ENCODE measurements around the gene ZNF275. TPM values are rescaled to one million over a fixed set of nuclear protein-coding genes. Genes with fewer than 3 reads are reported as not detected.

The ZNF275 gene
- total RNA-seq, 4 donors from 2014 or later: 11.8 to 15.9 (median 12.6) TPM

DNA sequence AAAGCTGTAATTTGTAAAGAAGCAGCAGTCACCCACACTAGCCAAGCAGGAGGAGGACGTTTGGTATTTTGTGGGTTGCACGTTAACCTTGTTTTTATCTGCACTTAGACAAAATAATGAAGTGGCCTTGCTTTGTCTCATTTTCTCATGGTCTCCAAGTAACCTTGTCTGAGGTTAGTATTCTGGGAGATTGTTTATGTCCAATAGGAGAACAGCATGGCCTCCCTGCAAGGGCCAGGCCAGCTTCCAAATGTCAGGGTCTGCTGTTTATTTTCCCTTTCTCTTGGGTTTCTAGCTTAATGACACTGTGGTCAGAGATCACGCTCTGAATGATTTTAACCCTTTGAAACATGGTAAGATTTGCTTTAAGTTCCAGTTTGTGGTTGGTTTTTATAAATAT, 37.3 kb downstream of the ZNF275 start:
- DNase-seq (ENCODE audit: low spot score in 2 of 2): no peak
- Histone ChIP-seq H3K4me3 (no peak overlapping the region), H3K4me1 (no peaks in the 10 kb centered on the region), H3K27me3 (no peaks in the 10 kb centered on the region), H3K9me3 (no peaks in the 10 kb centered on the region), H3K27ac (no peak overlapping the region), H3K36me3 (no peaks in the 10 kb centered on the region)
- WGBS, 2 donors: 10 to 46% methylated on average over 3 of the region's 3 CpGs
- TF ChIP-seq, protein P1, sequence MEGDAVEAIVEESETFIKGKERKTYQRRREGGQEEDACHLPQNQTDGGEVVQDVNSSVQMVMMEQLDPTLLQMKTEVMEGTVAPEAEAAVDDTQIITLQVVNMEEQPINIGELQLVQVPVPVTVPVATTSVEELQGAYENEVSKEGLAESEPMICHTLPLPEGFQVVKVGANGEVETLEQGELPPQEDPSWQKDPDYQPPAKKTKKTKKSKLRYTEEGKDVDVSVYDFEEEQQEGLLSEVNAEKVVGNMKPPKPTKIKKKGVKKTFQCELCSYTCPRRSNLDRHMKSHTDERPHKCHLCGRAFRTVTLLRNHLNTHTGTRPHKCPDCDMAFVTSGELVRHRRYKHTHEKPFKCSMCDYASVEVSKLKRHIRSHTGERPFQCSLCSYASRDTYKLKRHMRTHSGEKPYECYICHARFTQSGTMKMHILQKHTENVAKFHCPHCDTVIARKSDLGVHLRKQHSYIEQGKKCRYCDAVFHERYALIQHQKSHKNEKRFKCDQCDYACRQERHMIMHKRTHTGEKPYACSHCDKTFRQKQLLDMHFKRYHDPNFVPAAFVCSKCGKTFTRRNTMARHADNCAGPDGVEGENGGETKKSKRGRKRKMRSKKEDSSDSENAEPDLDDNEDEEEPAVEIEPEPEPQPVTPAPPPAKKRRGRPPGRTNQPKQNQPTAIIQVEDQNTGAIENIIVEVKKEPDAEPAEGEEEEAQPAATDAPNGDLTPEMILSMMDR (IDR thresholded peaks at IDR 0.05): no peak
- TF ChIP-seq EP300 (IDR thresholded peaks at IDR 0.05): no peak
- no peak for TF ChIP-seq POLR2A (IDR thresholded peaks at IDR 0.05)

DNA sequence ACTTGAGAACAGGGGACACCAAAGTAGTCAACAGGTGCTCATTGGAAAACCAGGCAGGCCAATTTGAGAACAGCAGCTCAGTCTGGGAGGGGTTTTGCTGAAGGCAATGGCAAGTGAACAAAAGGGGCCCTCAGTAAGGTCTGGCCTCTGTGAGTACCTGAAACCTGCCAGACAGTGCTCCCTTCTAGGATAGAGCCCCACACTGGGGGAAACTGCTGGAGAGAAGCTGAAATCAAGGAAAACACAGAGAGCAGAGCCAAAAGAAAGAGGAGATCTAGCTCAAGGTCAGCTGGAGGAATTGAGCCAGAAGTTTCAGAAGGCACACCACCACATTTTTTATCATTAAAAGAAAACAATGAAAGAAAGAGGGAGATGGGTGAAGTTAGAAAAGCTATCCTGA, 39.0 kb downstream of the ZNF275 start:
- Histone ChIP-seq H3K27me3 (no peaks in the 10 kb centered on the region), H3K4me1 (no peaks in the 10 kb centered on the region), H3K9me3 (no peaks in the 10 kb centered on the region), H3K36me3 (no peaks in the 10 kb centered on the region), H3K27ac (no peak overlapping the region), H3K4me3 (no peak overlapping the region)
- DNase-seq (ENCODE audit: low spot score in 2 of 2): no peak
- TF ChIP-seq POLR2A (IDR thresholded peaks at IDR 0.05): no peak
- TF ChIP-seq, protein P1 (IDR thresholded peaks at IDR 0.05): no peak
- no peak for TF ChIP-seq EP300 (IDR thresholded peaks at IDR 0.05)

DNA sequence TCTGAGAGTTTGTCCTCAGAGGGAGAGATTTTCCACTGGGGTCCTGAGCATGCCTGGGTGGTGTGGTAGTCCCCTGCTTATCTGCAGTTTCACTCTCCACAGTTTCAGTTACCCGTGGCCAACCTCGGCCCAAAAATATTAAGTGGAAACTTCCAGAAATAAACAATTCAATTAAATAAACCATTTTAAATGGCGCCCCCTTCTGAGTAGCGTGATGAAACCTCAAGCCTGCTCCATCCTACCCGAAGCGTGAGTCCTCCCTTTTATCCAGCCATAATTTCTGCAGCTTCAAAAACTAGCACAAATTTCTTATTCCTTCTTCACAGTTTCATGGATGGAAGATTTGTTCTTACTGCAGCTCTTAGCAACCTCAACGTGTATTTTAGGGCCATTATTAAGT, 40.5 kb downstream of the ZNF275 start:
- TF ChIP-seq, protein P1 (IDR thresholded peaks at IDR 0.05): no peak
- TF ChIP-seq EP300 (IDR thresholded peaks at IDR 0.05): no peak
- no peak for TF ChIP-seq POLR2A (IDR thresholded peaks at IDR 0.05)
- H3K36me3 ChIP-seq: no peaks in the 10 kb centered on the region
- no peak overlapping the region for H3K27ac ChIP-seq
- H3K9me3 ChIP-seq: no peaks in the 10 kb centered on the region
- no peak overlapping the region for H3K4me3 ChIP-seq
- no peak for DNase-seq (ENCODE audit: low spot score in 2 of 2)
- no peaks in the 10 kb centered on the region for H3K27me3 ChIP-seq
- no peaks in the 10 kb centered on the region for H3K4me1 ChIP-seq
- WGBS, 2 donors: 64 to 76% methylated on average over 7 of the region's 7 CpGs

DNA sequence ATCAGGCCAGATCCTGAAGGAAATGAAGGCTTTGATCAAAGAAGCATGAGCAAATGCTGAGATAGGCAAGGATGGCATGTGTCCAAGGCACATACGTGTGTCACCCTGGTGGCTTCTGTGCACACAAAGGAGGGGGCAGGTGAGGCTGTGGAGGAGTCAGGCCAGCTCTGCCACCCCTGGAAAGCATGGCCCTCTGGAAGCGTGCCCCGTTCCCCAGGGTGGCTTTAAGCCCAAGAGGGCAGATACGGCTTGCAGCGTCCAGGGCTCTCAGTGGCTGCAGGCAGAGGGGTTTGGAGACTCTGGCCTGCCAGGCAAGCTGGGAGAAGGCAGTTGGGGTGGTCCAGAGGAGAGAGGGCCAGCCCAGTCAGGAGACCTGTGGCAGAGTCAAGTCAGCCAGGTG, 41.6 kb downstream of the ZNF275 start:
- TF ChIP-seq, protein P1 (IDR thresholded peaks at IDR 0.05): no peak
- TF ChIP-seq POLR2A (IDR thresholded peaks at IDR 0.05) (no peak), EP300 (IDR thresholded peaks at IDR 0.05) (no peak)
- no peaks in the 10 kb centered on the region for H3K4me1 ChIP-seq
- WGBS, 2 donors: 88 to 96% methylated on average over 5 of the region's 5 CpGs

DNA sequence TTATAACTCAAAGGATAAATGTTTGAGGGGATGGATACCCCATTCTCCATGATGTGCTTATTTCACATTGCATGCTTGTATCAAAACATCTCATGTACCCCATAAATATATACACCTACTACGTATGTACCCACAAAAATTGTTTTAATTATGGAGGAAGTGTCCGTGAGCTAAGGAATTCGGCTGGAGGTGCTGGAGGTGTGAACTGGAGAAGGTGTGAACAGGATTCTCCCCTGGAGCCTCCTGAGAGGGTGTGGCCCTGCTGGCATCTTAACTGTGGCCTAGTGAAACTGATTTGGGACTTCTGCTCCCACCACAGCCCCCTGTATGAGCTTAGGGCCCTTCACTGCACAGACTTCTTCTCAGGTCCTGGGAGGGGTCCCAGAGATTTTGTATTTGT, 43.8 kb downstream of the ZNF275 start:
- H3K4me3 ChIP-seq: no peak overlapping the region
- DNase-seq (ENCODE audit: low spot score in 2 of 2): no peak
- WGBS, 2 donors: 92% methylated on average over 3 of the region's 3 CpGs
- H3K27ac ChIP-seq: no peak overlapping the region
- H3K36me3 ChIP-seq: no peaks in the 10 kb centered on the region
- no peaks in the 10 kb centered on the region for H3K9me3 ChIP-seq
- TF ChIP-seq EP300 (IDR thresholded peaks at IDR 0.05): no peak
- TF ChIP-seq POLR2A (IDR thresholded peaks at IDR 0.05): no peak
- TF ChIP-seq, protein P1 (IDR thresholded peaks at IDR 0.05): no peak
- H3K27me3 ChIP-seq: no peaks in the 10 kb centered on the region
- peaks cover 0 to 8% (median 0%) of the 10 kb centered on the region in 4 donors for H3K4me1 ChIP-seq

More for the DNA sequence above, 41.6 kb downstream of the ZNF275 start:
- Histone ChIP-seq H3K36me3 (no peaks in the 10 kb centered on the region), H3K9me3 (no peaks in the 10 kb centered on the region), H3K4me3 (no peak overlapping the region), H3K27ac (no peak overlapping the region), H3K27me3 (no peaks in the 10 kb centered on the region)
- no peak for DNase-seq (ENCODE audit: low spot score in 2 of 2)

All from tibial nerve (tissue), 4 donors.